ENCODE data around the gene IGFL3.

GRCh38 chr19:46080561-46080960, 43.9 kb downstream of the IGFL3 start:
- TF ChIP-seq FOXM1 (IDR thresholded peaks at IDR 0.05; ENCODE audit: low read depth): no peak
- no peak for TF ChIP-seq FOXM1 (CRISPR knock-in tag; IDR thresholded peaks at IDR 0.05; ENCODE audit: low read depth)
- no peak for TF ChIP-seq LARP7 (IDR thresholded peaks at IDR 0.05)
- no peak for TF ChIP-seq TAF1 (IDR thresholded peaks at IDR 0.05; ENCODE audit: control insufficient read depth, extremely low read depth, insufficient read depth, low read length, severe bottlenecking)
- TF ChIP-seq NFIX (CRISPR knock-in tag; IDR thresholded peaks at IDR 0.05; ENCODE audit: low read depth): no peak
- TF ChIP-seq TFAP4 (CRISPR knock-in tag; IDR thresholded peaks at IDR 0.05; ENCODE audit: borderline replicate concordance): no peak
- TF ChIP-seq NR2C2 (CRISPR knock-in tag; IDR thresholded peaks at IDR 0.05): no peak
- TF ChIP-seq NR2C2 (tag; IDR thresholded peaks at IDR 0.05): no peak

All from K562 (cell line).